Measurements from ENCODE around the gene PITX1.

DNA sequence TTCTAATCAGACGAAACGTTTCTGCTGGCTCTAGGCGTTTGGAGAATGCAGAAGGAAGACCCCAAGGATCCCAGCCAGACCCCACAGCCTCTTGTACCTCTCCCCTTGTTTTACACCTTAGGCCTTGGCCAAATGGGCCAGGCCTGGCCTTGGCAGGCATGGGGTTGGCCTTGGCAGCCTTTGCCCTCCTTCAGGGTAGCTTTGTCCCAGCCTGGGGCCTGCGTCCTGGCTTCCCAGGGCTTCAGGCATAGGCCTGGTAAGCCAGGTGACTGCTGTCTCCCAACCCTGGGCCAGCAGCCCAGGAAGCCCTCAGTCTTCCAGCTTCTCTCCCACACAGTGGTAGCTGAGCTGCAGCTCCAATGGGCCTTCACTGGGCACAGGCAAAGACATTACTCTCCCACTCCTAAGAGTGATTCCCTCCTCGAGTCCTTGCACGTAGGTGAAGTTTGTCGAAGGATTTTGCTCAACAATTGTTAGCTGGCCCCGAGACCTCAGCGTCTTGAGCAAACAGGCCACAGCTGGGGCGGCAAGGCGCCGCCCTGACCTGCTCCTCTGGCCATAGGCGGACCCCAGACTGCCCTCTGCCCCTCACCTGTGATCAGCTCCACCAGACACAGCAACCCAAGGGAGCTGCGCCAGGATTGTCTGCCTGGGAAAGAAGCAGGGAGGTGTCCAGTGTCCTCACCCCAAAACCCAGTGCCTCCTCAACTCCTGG, 1.1 kb upstream of the PITX1 start:
- TF ChIP-seq, protein P1, sequence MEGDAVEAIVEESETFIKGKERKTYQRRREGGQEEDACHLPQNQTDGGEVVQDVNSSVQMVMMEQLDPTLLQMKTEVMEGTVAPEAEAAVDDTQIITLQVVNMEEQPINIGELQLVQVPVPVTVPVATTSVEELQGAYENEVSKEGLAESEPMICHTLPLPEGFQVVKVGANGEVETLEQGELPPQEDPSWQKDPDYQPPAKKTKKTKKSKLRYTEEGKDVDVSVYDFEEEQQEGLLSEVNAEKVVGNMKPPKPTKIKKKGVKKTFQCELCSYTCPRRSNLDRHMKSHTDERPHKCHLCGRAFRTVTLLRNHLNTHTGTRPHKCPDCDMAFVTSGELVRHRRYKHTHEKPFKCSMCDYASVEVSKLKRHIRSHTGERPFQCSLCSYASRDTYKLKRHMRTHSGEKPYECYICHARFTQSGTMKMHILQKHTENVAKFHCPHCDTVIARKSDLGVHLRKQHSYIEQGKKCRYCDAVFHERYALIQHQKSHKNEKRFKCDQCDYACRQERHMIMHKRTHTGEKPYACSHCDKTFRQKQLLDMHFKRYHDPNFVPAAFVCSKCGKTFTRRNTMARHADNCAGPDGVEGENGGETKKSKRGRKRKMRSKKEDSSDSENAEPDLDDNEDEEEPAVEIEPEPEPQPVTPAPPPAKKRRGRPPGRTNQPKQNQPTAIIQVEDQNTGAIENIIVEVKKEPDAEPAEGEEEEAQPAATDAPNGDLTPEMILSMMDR (IDR thresholded peaks at IDR 0.05), result no peak
- TF ChIP-seq EZH2 (IDR thresholded peaks at IDR 0.05; ENCODE audit: borderline replicate concordance, insufficient read depth, low read depth, low read length, poor library complexity, severe bottlenecking), result no peak
